GM18499 (cell line): Measurements from ENCODE around the gene ACE2.
"Not testable (repeated sequence)": the region's sequence is repeated elsewhere in the genome, so short reads cannot be mapped to it uniquely, and the experiment has no call there.

ENCODE experiments used
- ATAC-seq: cut with Tn5 transposase; IDR thresholded peaks from one replicate; pipeline ENCODE4 v1.9.1; 2021; ENCODE audit warnings: moderate number of reproducible peaks; ENCODE audit not compliant: insufficient read depth, unreplicated experiment

ACE2 gene

DNA sequence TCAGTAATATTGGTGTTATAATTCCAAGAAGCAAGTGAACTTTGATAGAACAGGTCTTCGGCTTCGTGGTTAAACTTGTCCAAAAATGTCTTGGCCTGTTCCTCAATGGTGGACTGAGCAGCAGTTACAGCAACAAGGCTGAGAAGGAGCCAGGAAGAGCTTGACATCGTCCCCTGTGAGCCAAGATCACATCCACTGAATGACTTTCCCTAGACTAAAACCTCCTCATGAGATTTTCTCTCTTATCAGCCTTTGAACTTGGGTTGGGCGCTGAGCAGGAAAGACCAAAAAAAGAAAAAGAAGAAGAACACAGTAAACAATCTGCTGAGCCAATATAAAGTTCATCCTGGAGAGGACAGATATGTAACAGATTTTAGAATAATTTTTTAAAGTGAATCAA lies at the start of gene ACE2:
ACE2 (minus strand) TSS at position 216 of the 400 bp plus-strand sequence; CDS start at position 167, 49 bp downstream.
- ATAC-seq: no peak

GRCh38 chrX:15647510-15647909 lies 46.8 kb upstream of the ACE2 start:
- not testable (repeated sequence) for ATAC-seq

DNA sequence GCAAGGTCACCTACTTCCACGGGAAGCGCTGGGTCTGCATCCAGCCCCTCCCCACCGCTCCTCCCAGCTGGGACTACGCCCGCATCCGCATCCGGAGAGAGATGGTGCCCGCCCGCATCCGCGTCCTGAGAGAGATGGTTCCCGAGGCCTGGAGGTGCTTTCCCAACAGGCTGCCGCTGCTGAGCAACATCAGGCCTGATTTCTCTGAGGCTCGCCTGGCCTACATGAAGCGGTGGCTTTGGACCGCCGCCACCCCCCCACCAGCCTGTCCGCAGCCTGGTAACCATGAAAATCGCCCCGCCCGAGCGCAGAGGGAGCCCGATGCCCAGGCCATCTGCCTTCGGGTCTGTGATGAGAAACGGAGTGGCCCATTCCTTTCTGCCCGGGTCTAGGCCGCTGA lies 45.8 kb upstream of the ACE2 start:
- no peak for ATAC-seq

DNA sequence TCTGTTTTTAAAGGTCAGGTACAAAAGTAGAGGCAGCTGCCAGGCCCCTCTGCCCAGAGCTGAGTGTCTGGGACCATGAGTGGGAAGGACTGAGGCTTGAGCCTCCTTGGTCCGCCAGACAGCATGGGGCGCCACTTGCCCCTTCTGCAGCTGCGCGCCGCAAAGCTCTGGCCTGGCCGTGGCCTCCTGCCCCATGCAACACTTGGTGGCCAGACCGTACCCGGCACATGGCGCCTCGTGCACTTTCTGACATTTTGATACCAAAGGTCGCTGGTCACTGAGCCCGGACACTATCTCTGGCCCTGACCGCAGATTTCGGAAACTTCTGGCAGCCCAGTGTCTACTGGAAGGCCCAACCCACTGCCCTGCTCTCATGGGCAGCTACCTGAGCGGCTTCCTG lies 45.3 kb upstream of the ACE2 start:
- no peak for ATAC-seq

- ATAC-seq: no peak
Observed at GRCh38 chrX:15645266-15645665, 44.5 kb upstream of the ACE2 start.

DNA sequence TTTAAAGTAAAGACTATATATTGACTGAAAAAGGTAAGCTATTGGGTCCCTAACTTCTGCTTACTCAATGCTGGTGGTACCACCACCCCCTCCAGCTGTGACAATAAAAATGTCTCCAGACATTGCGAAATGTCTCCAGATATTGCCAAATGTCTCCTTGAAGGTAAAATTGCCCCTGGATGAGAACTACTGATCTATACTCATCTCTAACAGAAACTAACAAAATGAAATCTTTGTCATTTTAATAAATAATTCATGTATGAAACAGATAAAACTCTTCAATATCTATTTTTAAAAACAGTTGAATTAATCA lies 43.8 kb upstream of the ACE2 start:
- no peak for ATAC-seq

DNA sequence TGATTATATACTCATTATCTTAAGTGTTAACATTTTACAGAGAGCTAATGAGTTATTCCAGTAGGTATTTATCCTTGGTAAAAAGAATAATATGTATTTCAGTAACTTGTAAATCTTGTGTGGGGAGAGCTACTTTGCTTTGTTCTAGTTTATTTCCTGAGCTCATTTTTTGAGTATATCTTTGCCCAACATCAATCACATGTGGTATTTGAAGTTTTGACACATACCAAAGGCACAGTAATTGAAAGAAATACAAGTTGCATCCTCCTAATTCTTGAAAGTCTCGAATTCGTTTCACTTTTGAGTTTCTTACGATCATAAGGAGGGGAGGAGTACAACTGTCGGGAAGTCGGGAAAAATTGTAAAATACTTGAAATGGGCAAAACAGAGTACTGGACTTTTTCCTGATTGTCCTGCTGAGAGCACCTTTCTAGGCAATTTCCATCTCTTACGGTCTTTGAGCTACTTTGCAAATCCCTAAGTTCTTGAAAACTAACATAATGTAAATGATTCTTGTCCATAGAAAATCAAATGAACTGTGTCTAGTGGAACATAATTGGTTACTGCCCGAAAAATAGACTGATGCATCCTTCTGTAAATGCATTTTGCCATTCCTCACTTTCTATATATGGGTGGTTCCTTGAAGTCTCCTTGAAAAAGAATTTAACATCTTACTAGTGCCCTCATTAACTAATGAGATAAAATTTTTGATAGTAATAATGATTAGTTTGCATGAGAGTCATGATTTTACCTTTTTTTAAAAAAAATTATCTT lies 43.2 kb upstream of the ACE2 start:
- ATAC-seq: no peak

DNA sequence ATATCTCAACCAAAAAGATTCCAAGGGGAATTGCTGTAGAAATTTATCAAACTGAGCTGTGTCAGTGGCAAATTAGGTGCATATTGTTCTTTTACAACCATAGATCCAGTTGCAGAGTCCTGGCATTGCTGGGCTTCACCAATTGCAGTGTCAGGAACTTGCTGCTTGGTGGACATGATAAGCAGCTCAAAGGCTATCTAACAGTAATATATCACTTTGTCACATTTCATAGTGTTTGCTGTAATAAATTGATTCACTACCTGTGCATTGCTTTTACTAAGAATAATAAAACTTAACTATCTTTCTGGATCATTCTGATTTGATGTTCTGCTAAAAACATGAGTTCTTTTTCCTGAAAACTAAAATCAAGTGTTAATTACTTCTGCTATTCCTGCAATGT lies 30.9 kb upstream of the ACE2 start:
- ATAC-seq: no peak

- no peak for ATAC-seq
Observed at GRCh38 chrX:15623054-15623453, 22.3 kb upstream of the ACE2 start.

- no peak for ATAC-seq
Observed at GRCh38 chrX:15619053-15619755, 18.4 kb upstream of the ACE2 start.

DNA sequence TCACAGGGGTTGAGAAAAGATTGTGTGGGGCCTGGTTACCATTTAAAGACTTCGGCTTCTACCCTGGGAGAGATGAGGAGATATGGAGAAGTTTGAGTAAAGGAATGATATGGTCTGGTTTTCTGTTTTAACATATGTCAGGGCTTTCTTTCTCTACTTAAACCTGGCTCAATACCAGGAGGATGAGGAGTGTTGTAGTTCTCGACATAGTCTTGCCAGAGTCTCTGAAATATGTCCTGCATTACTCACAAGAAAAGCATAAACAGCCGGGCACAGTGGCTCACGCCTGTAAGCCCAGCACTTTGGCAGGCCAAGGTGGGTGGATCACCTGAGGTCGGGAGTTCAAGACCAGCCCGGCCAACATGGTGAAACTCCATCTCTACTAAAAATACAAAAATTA lies 16.4 kb upstream of the ACE2 start:
- ATAC-seq: no peak

DNA sequence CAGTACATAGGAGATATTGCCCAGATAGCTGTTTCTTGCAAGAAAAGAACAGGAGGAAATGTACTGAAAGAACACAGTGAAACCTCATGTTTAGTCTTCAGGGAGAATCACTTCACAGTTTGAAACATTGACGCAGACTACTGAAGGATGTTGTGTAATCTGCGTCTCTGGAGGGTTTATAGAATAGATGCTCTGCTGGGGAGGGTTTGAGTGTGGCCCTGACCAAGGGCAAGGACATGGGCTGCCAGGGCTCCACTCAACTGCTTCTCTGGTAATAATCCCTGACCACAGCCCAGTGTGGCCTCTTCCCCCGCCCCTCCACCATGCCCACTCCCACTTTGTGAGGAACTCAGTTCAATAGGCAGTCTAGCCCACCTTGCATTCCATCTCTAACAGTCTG lies 15.8 kb upstream of the ACE2 start:
- no peak for ATAC-seq

DNA sequence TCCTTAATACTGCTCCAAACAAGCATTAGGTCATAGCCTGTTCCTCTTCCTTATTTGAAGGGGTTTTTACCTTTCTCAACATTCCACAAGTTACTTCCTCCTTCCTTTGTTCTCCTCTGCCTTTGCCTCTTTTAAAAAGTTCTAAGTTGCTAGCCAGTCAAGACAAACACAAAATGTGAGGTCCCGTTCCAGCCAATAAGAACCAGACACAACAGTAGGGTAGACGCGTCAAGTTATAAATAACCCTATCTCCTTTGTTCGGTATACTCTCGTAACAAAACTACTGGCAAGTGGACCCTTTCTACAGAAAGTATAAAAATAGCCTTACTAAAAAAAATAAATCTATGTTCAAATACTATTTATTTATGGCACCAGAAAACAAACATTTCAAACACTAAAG lies 6.3 kb upstream of the ACE2 start:
- no peak for ATAC-seq

GRCh38 chrX:15606136-15606535 lies 5.4 kb upstream of the ACE2 start:
- no peak for ATAC-seq

GRCh38 chrX:15605226-15605625 lies 4.5 kb upstream of the ACE2 start:
- no peak for ATAC-seq

- ATAC-seq: no peak
Observed at GRCh38 chrX:15602761-15603160, 2.0 kb upstream of the ACE2 start.

DNA sequence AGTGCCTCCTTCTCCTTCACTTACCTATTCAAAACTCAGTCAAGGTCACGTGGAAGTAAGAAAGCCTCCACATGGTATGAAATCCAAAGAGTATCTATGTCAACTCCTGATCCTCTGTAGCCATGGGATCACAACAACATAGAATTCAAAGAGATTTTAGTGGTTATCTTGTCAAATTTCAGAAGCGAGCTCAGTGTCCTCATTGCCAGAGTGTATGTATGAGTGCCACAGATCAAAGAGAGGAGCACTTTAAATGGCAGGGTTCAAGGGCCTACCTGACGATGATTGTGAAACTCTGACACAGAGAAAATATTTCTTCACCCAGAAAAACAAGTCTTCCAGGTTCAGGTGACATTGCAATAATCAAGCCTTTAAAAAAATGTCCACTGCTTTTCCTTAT lies 1.2 kb upstream of the ACE2 start:
- ATAC-seq: no peak

DNA sequence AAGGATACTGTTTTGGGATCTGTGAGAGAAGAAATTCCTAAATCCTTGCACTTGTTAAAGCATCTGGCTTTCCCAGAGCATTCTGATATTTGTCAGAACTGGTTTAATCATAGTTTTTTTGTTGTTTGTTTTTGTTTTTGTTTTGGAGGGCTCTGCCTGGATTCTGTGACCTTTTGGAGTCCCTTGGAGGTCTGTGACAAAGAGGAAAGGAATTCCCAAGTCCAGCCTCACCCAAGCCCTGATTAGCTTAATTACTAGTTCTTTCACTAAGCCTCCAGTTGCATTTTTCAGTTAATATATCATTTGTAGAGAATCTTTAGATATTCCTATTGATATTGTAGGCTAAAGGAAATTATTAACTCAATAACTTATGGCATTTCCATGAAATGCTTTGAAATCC lies 711 bp downstream of the ACE2 start:
- no peak for ATAC-seq

DNA sequence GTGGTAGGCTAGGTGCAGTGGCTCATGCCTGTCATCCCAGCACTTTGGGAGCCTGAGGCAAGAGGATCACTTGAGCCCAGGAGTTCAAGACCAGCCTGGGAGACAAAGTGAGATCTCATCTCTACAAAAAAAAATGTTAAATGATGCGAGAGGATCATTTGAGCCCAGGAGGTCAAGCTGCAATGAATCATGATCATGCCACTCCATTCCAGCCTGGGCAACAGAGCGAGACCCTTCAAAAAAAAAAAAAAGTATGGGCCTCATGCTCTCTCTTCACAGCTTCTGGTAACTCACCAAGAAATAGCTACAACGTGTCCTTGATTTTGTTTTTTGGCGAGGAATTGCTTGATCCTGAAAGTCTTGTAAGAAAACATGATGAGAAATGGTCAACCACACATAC lies 1.3 kb downstream of the ACE2 start:
- ATAC-seq: no peak

DNA sequence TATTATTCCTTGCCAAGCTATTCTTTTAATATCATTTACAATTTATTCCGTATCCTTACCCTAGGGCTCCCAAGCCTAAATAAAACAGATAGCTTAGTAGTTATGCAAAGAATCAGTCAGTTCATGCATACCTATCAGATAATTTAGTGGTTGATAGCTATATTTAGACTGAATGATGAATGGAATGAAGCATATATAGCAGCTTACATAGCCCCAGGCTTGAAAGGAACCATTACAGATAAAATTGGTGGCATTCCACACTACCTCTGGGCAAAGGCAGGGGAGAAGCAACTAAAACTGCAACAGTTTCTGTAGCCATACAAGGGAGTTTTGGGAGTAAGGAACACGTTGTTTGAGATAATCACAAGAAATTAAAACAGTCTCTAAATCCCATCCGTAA lies 2.7 kb downstream of the ACE2 start:
- no peak for ATAC-seq

GRCh38 chrX:15594371-15594770 lies 6.4 kb downstream of the ACE2 start:
- ATAC-seq: no peak
